ENCODE data around the gene SLC36A1. TPM values are rescaled to one million over a fixed set of nuclear protein-coding genes. Genes with fewer than 3 reads are reported as not detected.

Gene SLC36A1
- total and polyA plus RNA-seq, 2 of the 8 experiments (the other 6 are each of a cell fraction or from before 2014, with no cell fraction given): 6.6 to 9.6 TPM

- no peaks in the 10 kb centered on the region for H4K20me1 ChIP-seq (replicated peaks in 1 of 2; ENCODE audit: control insufficient read depth in 1 of 2, insufficient read depth in 2 of 2, low read length in 2 of 2)
- no peak overlapping the region for H3K27ac ChIP-seq (ENCODE audit: low read depth, low read length)
- WGBS, 2 experiments (ENCODE audit: extremely low coverage in 1 of 2, insufficient coverage in 1 of 2, insufficient read length in 1 of 2, insufficient replicate concordance in 2 of 2, low coverage in 1 of 2, low lambda C conversion rate in 2 of 2, missing lambda C conversion rate in 1 of 2): 92% methylated on average over 7 of the region's 7 CpGs; no CpG with 5 or more reads in 1 of the 2 experiments
- ChIA-PET POLR2A (ENCODE audit: partially characterized antibody) (no interaction called here), CTCF (ENCODE audit: partially characterized antibody) (interaction anchor here (0.7 to 8.0 kb wide), 18 partner anchors 12 to 313 kb away, joined by 3 to 136 read pairs (median 4); partner anchors contain the start of gene CCDC69)
- TF ChIP-seq RNF2 (IDR thresholded peaks at IDR 0.05; ENCODE audit: borderline replicate concordance, low read depth, low read length, missing control alignments, poor library complexity, severe bottlenecking): no peak
- no peak for TF ChIP-seq POU5F1 (IDR thresholded peaks at IDR 0.05; ENCODE audit: low read depth, low read length)
- TF ChIP-seq RBBP5 (IDR thresholded peaks at IDR 0.05; ENCODE audit: borderline replicate concordance, low read depth, low read length): no peak
- TF ChIP-seq SP4 (IDR thresholded peaks at IDR 0.05; ENCODE audit: low read length): no peak
- TF ChIP-seq BACH1 (IDR thresholded peaks at IDR 0.05; ENCODE audit: low read length): no peak
- TF ChIP-seq KDM4A (IDR thresholded peaks at IDR 0.05; ENCODE audit: low read depth, low read length, severe bottlenecking): no peak
- TF ChIP-seq SIRT6 (IDR thresholded peaks at IDR 0.05; ENCODE audit: low read length): no peak
- TF ChIP-seq RAD21 (IDR thresholded peaks at IDR 0.05 in 1 of 2, conservative IDR thresholded peaks at IDR 0.05 in 1 of 2; ENCODE audit: low read depth in 2 of 2, low read length in 2 of 2): no peak
- no peak for TF ChIP-seq NANOG (IDR thresholded peaks at IDR 0.05; ENCODE audit: insufficient read depth, low read depth, low read length, poor library complexity, severe bottlenecking)
- H4K91ac ChIP-seq (replicated peaks; ENCODE audit: insufficient read length, low read length): no peak overlapping the region
- H2AK5ac ChIP-seq (ENCODE audit: low read depth, low read length): no peak overlapping the region
- 0 out of 4 replicates have a peak, but pooled peaks cover 0 to 3% of the 10 kb centered on the region in 2 experiments for H3K79me2 ChIP-seq (ENCODE audit: control insufficient read depth in 1 of 2, insufficient read depth in 2 of 2, low read length in 2 of 2)
- H3K4me2 ChIP-seq (ENCODE audit: insufficient read depth in 1 of 2, low read depth in 2 of 2, low read length in 2 of 2): no peak overlapping the region
- H3K9me3 ChIP-seq (ENCODE audit: insufficient read depth in 2 of 2, low read depth in 1 of 2, low read length in 1 of 2): no peaks in the 10 kb centered on the region
- H3K27me3 ChIP-seq (replicated peaks in 1 of 4; ENCODE audit: control insufficient read depth in 3 of 4, extremely low read depth in 1 of 4, insufficient read depth in 3 of 4, low read length in 3 of 4): no peaks in the 10 kb centered on the region
- no peak overlapping the region for H4K8ac ChIP-seq (ENCODE audit: extremely low read depth, insufficient read depth, low read length)
- no peak overlapping the region for H3K14ac ChIP-seq (ENCODE audit: insufficient read length)
- peaks cover 8% of the 10 kb centered on the region for H3K23me2 ChIP-seq (ENCODE audit: low read depth, low read length)
- H2BK20ac ChIP-seq (ENCODE audit: low read length): no peak overlapping the region
- H3K9ac ChIP-seq (replicated peaks in 1 of 4; ENCODE audit: extremely low read depth in 1 of 4, low read depth in 3 of 4, low read length in 3 of 4): no peak overlapping the region
- no peak overlapping the region for H3K56ac ChIP-seq (replicated peaks; ENCODE audit: insufficient read length, low read depth, low read length)
- H3K4me3 ChIP-seq (ENCODE audit: extremely low read depth in 1 of 4, insufficient read depth in 2 of 4, low read depth in 3 of 4, low read length in 4 of 4): 0 out of 8 replicates have a peak overlapping the region, but pooled peaks of 1 of the 4 experiments have one; percentile 75
- no peak overlapping the region for H2BK5ac ChIP-seq (ENCODE audit: low read depth, low read length)
- no peak overlapping the region for H3K18ac ChIP-seq (ENCODE audit: extremely low read depth, low read length)
- 0 out of 2 replicates have a peak, but pooled peaks cover 3% of the 10 kb centered on the region for H3K79me1 ChIP-seq (ENCODE audit: low read depth, low read length)
- no peak overlapping the region for H3K23ac ChIP-seq (ENCODE audit: insufficient read length)
- peaks cover 0 to 10% (median 4%) of the 10 kb centered on the region in 4 experiments; a peak in 4 of 7 replicates for H3K4me1 ChIP-seq (replicated peaks in 1 of 4; ENCODE audit: control insufficient read depth in 3 of 4, insufficient read depth in 4 of 4, low read length in 3 of 4)
- no peak overlapping the region for H3K4ac ChIP-seq (replicated peaks; ENCODE audit: insufficient read length, low read depth, low read length)
- no peak for FAIRE-seq
- H2BK120ac ChIP-seq (replicated peaks; ENCODE audit: low read depth, low read length): no peak overlapping the region
- H2AFZ ChIP-seq (ENCODE audit: low read length): no peak overlapping the region
- H2BK15ac ChIP-seq (ENCODE audit: low read length): no peak overlapping the region
- no peak for DNase-seq (ENCODE audit: low read depth in 1 of 2, low spot score in 2 of 2)
- no peak overlapping the region for H4K5ac ChIP-seq (ENCODE audit: insufficient read length, low read depth, low read length)
- no peak overlapping the region for H2BK12ac ChIP-seq (ENCODE audit: low read depth, low read length)
- no peaks in the 10 kb centered on the region for H3K36me3 ChIP-seq (ENCODE audit: control insufficient read depth in 2 of 4, insufficient read depth in 4 of 4, low read length in 3 of 4)
Measured at GRCh38 chr5:151449297-151449696, 1.9 kb downstream of the SLC36A1 start.
